SK-N-SH treated with all-trans-retinoic acid at 6 μM for 48 hours (cell line): Measurements from ENCODE around the gene BTNL9.

Source experiments
- ATAC-seq: fragments of 200-7000 bp; cut with Tn5 transposase; 3 replicates; pipeline ENCODE4 v1.9.1; 2020; ENCODE audit warnings: mild to moderate bottlenecking, moderate library complexity
- ARNTL ChIP-seq: fragments of 450-650 bp; formaldehyde crosslinking; IDR thresholded peaks from 2 replicates; pipeline ENCODE4 v1.5.0; 2020; ENCODE audit warnings: low read depth, mild to moderate bottlenecking, moderate library complexity, borderline replicate concordance
- BACH2 ChIP-seq: fragments of 250-450 bp; sonication (Bioruptor Pico); IDR thresholded peaks from 2 replicates; pipeline ENCODE4 v1.9.0; 2021; ENCODE audit warnings: mild to moderate bottlenecking, borderline replicate concordance
- CREB5 ChIP-seq: fragments of 250-450 bp; sonication (Bioruptor Pico); IDR thresholded peaks from 2 replicates; pipeline ENCODE4 v1.5.1; 2020; ENCODE audit warnings: low read depth, mild to moderate bottlenecking, moderate library complexity
- CSDC2 ChIP-seq: fragments of 250-450 bp; sonication (Bioruptor Pico); IDR thresholded peaks from 2 replicates; pipeline ENCODE4 v1.5.0; 2020; ENCODE audit warnings: mild to moderate bottlenecking, moderate library complexity
- CSRNP3 ChIP-seq: fragments of 250-450 bp; sonication (Bioruptor Pico); IDR thresholded peaks from 2 replicates; pipeline ENCODE4 v1.5.1; 2021; ENCODE audit warnings: mild to moderate bottlenecking, moderate library complexity
- ESRRG ChIP-seq: fragments of 250-450 bp; sonication (Bioruptor Pico); IDR thresholded peaks from 2 replicates; pipeline ENCODE4 v1.6.1; 2021; ENCODE audit warnings: mild to moderate bottlenecking
- GLIS3 ChIP-seq: fragments of 250-450 bp; sonication (Bioruptor Pico); IDR thresholded peaks from 2 replicates; pipeline ENCODE4 v1.5.0; 2020; ENCODE audit warnings: mild to moderate bottlenecking, moderate library complexity
- ISL1 ChIP-seq: fragments of 250-450 bp; sonication (Bioruptor Pico); IDR thresholded peaks from 2 replicates; pipeline ENCODE4 v2.1.2; 2022; ENCODE audit warnings: mild to moderate bottlenecking, moderate library complexity
- OSR1 ChIP-seq: fragments of 250-450 bp; sonication (Bioruptor Pico); IDR thresholded peaks from 2 replicates; pipeline ENCODE4 v1.8.0; 2022; ENCODE audit warnings: moderate library complexity, mild to moderate bottlenecking, inconsistent platforms
- PATZ1 ChIP-seq: fragments of 250-450 bp; sonication (Bioruptor Pico); IDR thresholded peaks from 2 replicates; pipeline ENCODE4 v1.8.0; 2020; ENCODE audit warnings: mild to moderate bottlenecking, moderate library complexity, borderline replicate concordance
- POU6F1 ChIP-seq: fragments of 250-450 bp; sonication (Bioruptor Pico); IDR thresholded peaks from 2 replicates; pipeline ENCODE4 v1.8.0; 2021; ENCODE audit warnings: low read depth, mild to moderate bottlenecking, moderate library complexity, borderline replicate concordance
- PPARA ChIP-seq: fragments of 250-450 bp; sonication (Bioruptor Pico); IDR thresholded peaks from 2 replicates; pipeline ENCODE4 v1.5.0; 2020; ENCODE audit warnings: mild to moderate bottlenecking, borderline replicate concordance
- RARB ChIP-seq: fragments of 250-450 bp; sonication (Bioruptor Pico); IDR thresholded peaks from 2 replicates; pipeline ENCODE4 v1.8.0; 2021; ENCODE audit warnings: mild to moderate bottlenecking, moderate library complexity
- SNAI2 ChIP-seq: fragments of 250-450 bp; sonication (Bioruptor Pico); IDR thresholded peaks from 2 replicates; pipeline ENCODE4 v1.5.0; 2020; ENCODE audit warnings: mild to moderate bottlenecking, moderate library complexity
- TCF4 ChIP-seq: fragments of 250-450 bp; sonication (Bioruptor Pico); IDR thresholded peaks from 2 replicates; pipeline ENCODE4 v1.8.0; 2021; ENCODE audit warnings: mild to moderate bottlenecking, moderate library complexity, borderline replicate concordance
- TOX ChIP-seq: fragments of 250-450 bp; sonication (Bioruptor Pico); IDR thresholded peaks from 2 replicates; pipeline ENCODE4 v1.8.0; 2021; ENCODE audit warnings: mild to moderate bottlenecking, moderate library complexity, borderline replicate concordance
- TSHZ2 ChIP-seq: fragments of 250-450 bp; sonication (Bioruptor Pico); IDR thresholded peaks from 2 replicates; pipeline ENCODE4 v1.5.0; 2020; ENCODE audit warnings: mild to moderate bottlenecking, moderate library complexity
- ZC3H10 ChIP-seq: fragments of 250-450 bp; sonication (Bioruptor Pico); IDR thresholded peaks from 2 replicates; pipeline ENCODE4 v1.5.1; 2021; ENCODE audit warnings: mild to moderate bottlenecking, moderate library complexity
- ZFP3 ChIP-seq: fragments of 250-450 bp; sonication (Bioruptor Pico); IDR thresholded peaks from 2 replicates; pipeline ENCODE4 v1.5.0; 2020; ENCODE audit warnings: mild to moderate bottlenecking, moderate library complexity
- ZNF70 ChIP-seq: fragments of 450-650 bp; formaldehyde crosslinking; IDR thresholded peaks from 2 replicates; pipeline ENCODE4 v1.5.0; 2020; ENCODE audit warnings: mild to moderate bottlenecking, moderate library complexity
- ZNF8 ChIP-seq: fragments of 450-650 bp; formaldehyde crosslinking; IDR thresholded peaks from 2 replicates; pipeline ENCODE4 v1.5.0; 2020; ENCODE audit warnings: mild to moderate bottlenecking, moderate library complexity

Gene BTNL9

GRCh38 chr5:181042036-181042713, 2.1 kb downstream of the BTNL9 start:
- no peak for ATAC-seq
- TF ChIP-seq ISL1 (CRISPR knock-in tag) (no peak), POU6F1 (CRISPR knock-in tag) (no peak), CREB5 (CRISPR knock-in tag) (no peak), PPARA (CRISPR knock-in tag) (no peak), SNAI2 (CRISPR knock-in tag) (no peak), ZFP3 (CRISPR knock-in tag) (no peak), TCF4 (CRISPR knock-in tag) (no peak), TOX (CRISPR knock-in tag) (no peak), TSHZ2 (CRISPR knock-in tag) (no peak), ESRRG (CRISPR knock-in tag) (no peak), CSDC2 (no peak), PATZ1 (CRISPR knock-in tag) (no peak), OSR1 (no peak), ZNF8 (CRISPR knock-in tag) (no peak), ZNF70 (CRISPR knock-in tag) (no peak), BACH2 (CRISPR knock-in tag) (no peak), GLIS3 (CRISPR knock-in tag) (no peak), RARB (CRISPR knock-in tag) (no peak), CSRNP3 (CRISPR knock-in tag) (no peak)

GRCh38 chr5:181042722-181043121, 2.7 kb downstream of the BTNL9 start:
- TF ChIP-seq RARB (CRISPR knock-in tag) (no peak), POU6F1 (CRISPR knock-in tag) (no peak), TOX (CRISPR knock-in tag) (no peak), ZC3H10 (CRISPR knock-in tag) (no peak), ZNF8 (CRISPR knock-in tag) (no peak), ARNTL (no peak), CSDC2 (no peak), ESRRG (CRISPR knock-in tag) (no peak), ISL1 (CRISPR knock-in tag) (no peak), OSR1 (no peak), CREB5 (CRISPR knock-in tag) (no peak), ZNF70 (CRISPR knock-in tag) (no peak), TSHZ2 (CRISPR knock-in tag) (no peak)
- ATAC-seq = no peak
